Mucosa of stomach (tissue), 1 donor: ENCODE measurements around the gene MRPL46.
"Not testable (repeated sequence)": the region's sequence is repeated elsewhere in the genome, so short reads cannot be mapped to it uniquely, and the experiment has no call there.

Source experiments
- H3K27me3 ChIP-seq: one replicate; pipeline ENCODE4 v1.7.0; 2013; ENCODE audit warnings: mild to moderate bottlenecking, low read length; ENCODE audit not compliant: control insufficient read depth, insufficient read depth
- H3K36me3 ChIP-seq: one replicate; pipeline ENCODE4 v1.7.0; 2013; ENCODE audit warnings: low read length; ENCODE audit not compliant: control insufficient read depth, insufficient read depth
- H3K4me1 ChIP-seq: one replicate; pipeline ENCODE4 v1.7.0; 2013; ENCODE audit warnings: mild to moderate bottlenecking, low read length; ENCODE audit not compliant: control insufficient read depth, insufficient read depth
- H3K4me3 ChIP-seq: one replicate; pipeline ENCODE4 v1.7.0; 2013; ENCODE audit warnings: low read length
- H3K9ac ChIP-seq: one replicate; pipeline ENCODE4 v1.7.0; 2013; ENCODE audit warnings: mild to moderate bottlenecking, low read length, moderate library complexity
- H3K9me3 ChIP-seq: one replicate; pipeline ENCODE4 v1.7.0; 2013; ENCODE audit warnings: mild to moderate bottlenecking, low read length, moderate library complexity; ENCODE audit not compliant: control insufficient read depth
- donor health status: Pancreatic carcinoma.

The MRPL46 gene

GRCh38 chr15:88454236-88454635 lies 13.0 kb downstream of the MRPL46 start:
- no peaks in the 10 kb centered on the region for H3K27me3 ChIP-seq
- H3K4me1 ChIP-seq = peaks cover 8% of the 10 kb centered on the region
- H3K9me3 ChIP-seq = no peaks in the 10 kb centered on the region
- H3K36me3 ChIP-seq = peaks cover 5% of the 10 kb centered on the region
- H3K9ac ChIP-seq = no peak overlapping the region
- no peak overlapping the region for H3K4me3 ChIP-seq

- Histone ChIP-seq H3K27me3 (no peaks in the 10 kb centered on the region), H3K9ac (no peak overlapping the region), H3K4me1 (peaks cover 8% of the 10 kb centered on the region), H3K9me3 (no peaks in the 10 kb centered on the region), H3K36me3 (peaks cover 5% of the 10 kb centered on the region), H3K4me3 (no peak overlapping the region)
Observed at GRCh38 chr15:88453651-88454050, 13.5 kb downstream of the MRPL46 start.

DNA sequence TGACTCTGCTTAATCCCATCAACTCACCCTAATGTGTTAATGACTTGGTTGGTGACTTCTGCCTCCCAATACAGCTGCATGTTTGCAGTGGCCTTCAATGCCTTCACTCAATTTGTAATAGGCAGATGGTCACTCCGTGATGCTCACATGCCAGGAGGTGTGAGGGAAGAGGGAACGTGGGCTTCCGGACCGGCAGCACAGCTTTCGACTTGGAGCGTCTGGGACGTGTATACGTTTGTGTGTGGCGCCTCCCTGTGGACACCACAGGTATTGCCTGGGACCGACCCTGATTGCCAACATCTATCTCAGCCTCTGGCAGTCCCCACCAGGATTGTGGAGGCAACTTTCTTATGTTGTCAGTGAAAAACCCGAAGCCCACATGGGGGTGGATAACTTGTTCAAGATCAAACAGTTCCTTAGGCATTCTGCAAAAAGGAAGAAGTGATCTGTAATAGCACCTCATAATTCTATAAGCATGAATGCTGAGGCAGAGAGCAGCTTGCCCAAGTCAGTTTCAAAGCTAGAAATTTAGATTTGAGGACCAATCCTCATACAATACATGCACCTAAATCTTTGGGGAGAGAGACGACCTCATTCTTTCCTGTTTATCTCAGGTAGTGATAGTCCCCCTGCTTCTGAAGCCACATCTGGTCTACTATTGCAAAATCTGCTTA lies 16.9 kb downstream of the MRPL46 start:
- H3K27me3 ChIP-seq = no peaks in the 10 kb centered on the region
- H3K4me1 ChIP-seq = peaks cover 7% of the 10 kb centered on the region
- no peak overlapping the region for H3K9ac ChIP-seq
- H3K4me3 ChIP-seq = no peak overlapping the region
- no peaks in the 10 kb centered on the region for H3K9me3 ChIP-seq
- H3K36me3 ChIP-seq = no peaks in the 10 kb centered on the region

- peaks cover under 1% of the 10 kb centered on the region for H3K4me1 ChIP-seq
- no peaks in the 10 kb centered on the region for H3K27me3 ChIP-seq
- H3K4me3 ChIP-seq = no peak overlapping the region
- no peak overlapping the region for H3K9ac ChIP-seq
- no peaks in the 10 kb centered on the region for H3K9me3 ChIP-seq
- H3K36me3 ChIP-seq = no peaks in the 10 kb centered on the region
Observed at GRCh38 chr15:88449581-88449980, 17.6 kb downstream of the MRPL46 start.

DNA sequence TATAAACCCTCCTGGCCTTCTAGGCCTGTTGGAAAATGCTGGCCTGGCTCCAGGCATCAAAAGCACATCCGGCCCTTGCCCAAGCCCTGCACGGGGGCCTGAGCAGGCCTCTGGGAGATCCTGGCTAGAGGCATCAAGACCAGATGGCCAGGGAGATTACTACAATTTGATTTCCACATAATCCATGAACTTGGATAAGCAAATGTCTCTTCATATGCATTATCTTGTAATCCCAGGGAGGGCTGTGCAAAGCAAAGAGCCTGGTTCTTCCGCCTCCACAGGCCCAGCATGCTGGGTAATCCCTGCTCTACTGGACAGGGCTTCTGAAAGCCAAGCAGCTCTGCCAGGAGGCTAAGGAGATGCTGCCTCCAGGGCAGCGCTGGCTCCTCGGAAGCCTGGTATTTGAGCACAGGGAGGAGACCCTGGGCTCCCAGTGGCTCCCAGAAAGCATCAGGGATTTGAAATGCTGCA lies 18.2 kb downstream of the MRPL46 start:
- Histone ChIP-seq H3K9me3 (no peaks in the 10 kb centered on the region), H3K9ac (no peak overlapping the region), H3K4me3 (no peak overlapping the region), H3K4me1 (no peaks in the 10 kb centered on the region), H3K27me3 (no peaks in the 10 kb centered on the region), H3K36me3 (no peaks in the 10 kb centered on the region)

DNA sequence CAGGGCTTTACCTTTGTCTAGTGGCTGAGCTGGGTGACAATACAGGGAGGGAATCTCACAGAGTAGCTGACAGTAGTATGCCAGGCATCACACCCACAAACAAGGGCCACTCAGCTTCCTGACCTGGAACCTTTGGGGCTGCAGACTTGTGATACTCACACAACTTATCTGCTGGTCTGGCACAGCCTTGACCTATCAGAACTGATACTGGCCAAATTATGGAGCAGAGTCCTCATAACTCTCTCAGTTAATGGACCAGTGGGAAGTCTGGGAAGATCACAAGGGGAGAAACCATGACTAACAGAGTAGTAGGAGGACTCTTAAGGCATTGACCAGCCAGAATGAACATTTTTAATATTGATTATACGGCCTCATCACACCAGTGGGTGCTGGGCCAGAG lies 19.4 kb downstream of the MRPL46 start:
- Histone ChIP-seq H3K4me3 (no peak overlapping the region), H3K27me3 (no peaks in the 10 kb centered on the region), H3K36me3 (no peaks in the 10 kb centered on the region), H3K9me3 (no peaks in the 10 kb centered on the region), H3K4me1 (no peaks in the 10 kb centered on the region), H3K9ac (no peak overlapping the region)

GRCh38 chr15:88447206-88447605 lies 20.0 kb downstream of the MRPL46 start:
- H3K36me3 ChIP-seq = no peaks in the 10 kb centered on the region
- no peak overlapping the region for H3K9ac ChIP-seq
- no peaks in the 10 kb centered on the region for H3K4me1 ChIP-seq
- no peaks in the 10 kb centered on the region for H3K9me3 ChIP-seq
- no peaks in the 10 kb centered on the region for H3K27me3 ChIP-seq
- H3K4me3 ChIP-seq = no peak overlapping the region

- H3K27me3 ChIP-seq = no peaks in the 10 kb centered on the region
- H3K36me3 ChIP-seq = no peaks in the 10 kb centered on the region
- H3K4me3 ChIP-seq = no peak overlapping the region
- H3K9ac ChIP-seq = no peak overlapping the region
- no peaks in the 10 kb centered on the region for H3K4me1 ChIP-seq
- no peaks in the 10 kb centered on the region for H3K9me3 ChIP-seq
Observed at GRCh38 chr15:88441076-88441730, 26.0 kb downstream of the MRPL46 start.

GRCh38 chr15:88440021-88440420 lies 27.2 kb downstream of the MRPL46 start:
- H3K4me3 ChIP-seq = no peak overlapping the region

GRCh38 chr15:88438181-88438580 lies 29.0 kb downstream of the MRPL46 start:
- Histone ChIP-seq H3K4me1 (no peaks in the 10 kb centered on the region), H3K9ac (no peak overlapping the region), H3K9me3 (no peaks in the 10 kb centered on the region), H3K27me3 (no peaks in the 10 kb centered on the region), H3K4me3 (no peak overlapping the region), H3K36me3 (no peaks in the 10 kb centered on the region)

More at GRCh38 chr15:88440021-88440420, 27.2 kb downstream of the MRPL46 start:
- Histone ChIP-seq H3K9ac (no peak overlapping the region), H3K4me1 (no peaks in the 10 kb centered on the region), H3K27me3 (no peaks in the 10 kb centered on the region), H3K36me3 (no peaks in the 10 kb centered on the region), H3K9me3 (no peaks in the 10 kb centered on the region)

- H3K4me3 ChIP-seq, H3K4me1 ChIP-seq, H3K36me3 ChIP-seq, H3K27me3 ChIP-seq, H3K9me3 ChIP-seq, H3K9ac ChIP-seq: not testable (repeated sequence)
Observed at GRCh38 chr15:88434106-88434505, 33.1 kb downstream of the MRPL46 start.

DNA sequence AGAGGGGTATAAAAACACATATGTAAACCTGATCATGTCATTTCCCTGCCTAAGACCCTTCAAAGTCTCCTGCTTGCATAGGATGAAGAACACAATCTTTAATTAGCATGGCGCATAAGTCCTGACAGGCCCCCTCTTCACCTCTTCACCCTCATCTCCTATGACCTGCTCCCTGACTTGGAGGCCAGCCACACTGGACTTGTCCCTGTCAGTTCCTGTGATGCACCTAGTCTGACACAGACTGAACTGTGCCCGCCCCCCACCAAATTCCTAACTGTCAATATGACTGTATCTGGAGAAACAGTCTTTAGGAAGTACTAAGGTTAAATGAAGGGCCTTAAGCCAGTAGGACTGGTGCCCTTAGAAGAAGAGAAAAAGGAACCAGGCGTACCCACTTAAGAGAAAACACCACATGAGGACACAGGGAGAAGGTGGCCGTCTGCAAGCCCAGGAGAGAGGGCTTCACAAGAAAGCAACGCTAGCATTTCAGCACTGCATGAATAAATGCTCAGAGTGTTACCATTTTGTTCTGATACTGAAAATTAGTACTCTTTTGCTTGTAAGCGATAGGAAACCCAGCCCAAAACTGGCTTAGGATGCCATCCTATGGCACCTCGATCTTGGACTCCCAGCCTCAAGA lies 34.0 kb downstream of the MRPL46 start:
- peaks cover 6% of the 10 kb centered on the region for H3K27me3 ChIP-seq
- no peaks in the 10 kb centered on the region for H3K9me3 ChIP-seq
- H3K36me3 ChIP-seq = no peaks in the 10 kb centered on the region
- H3K4me3 ChIP-seq = no peak overlapping the region
- H3K9ac ChIP-seq = no peak overlapping the region
- H3K4me1 ChIP-seq = no peaks in the 10 kb centered on the region
